HUDEP-2 (cell line): ENCODE data around the gene TTC1.
"Not testable (repeated sequence)": the region's sequence is repeated elsewhere in the genome, so short reads cannot be mapped to it uniquely, and the experiment has no call there.

Experiments
- DNase-seq, 76 experiments: peaks; one replicate each; lab custom pipeline; 2025; ENCODE audit not compliant: unreplicated experiment in 76 of 76; lab: John Stamatoyannopoulos, UW

Gene TTC1

DNA sequence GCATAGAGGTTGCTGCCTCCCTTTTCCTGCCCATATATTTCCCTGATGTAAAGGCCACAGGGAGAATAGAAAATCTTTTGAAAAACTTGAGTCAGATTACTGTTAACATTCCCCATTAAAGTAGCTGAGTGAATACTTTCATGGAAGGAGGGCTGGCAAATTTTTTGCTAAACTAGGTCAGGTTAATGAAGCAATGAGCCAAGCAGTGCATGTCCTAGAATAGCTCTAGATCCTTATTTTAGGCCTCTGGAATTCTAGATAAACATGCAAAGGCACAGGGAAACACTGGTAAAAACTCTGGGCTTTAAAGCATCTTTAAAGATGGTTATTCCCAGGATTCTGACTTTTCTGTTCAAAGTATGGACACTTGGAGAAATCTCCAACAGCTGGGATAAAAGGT lies 27.9 kb downstream of the TTC1 start:
- DNase-seq: no peak

DNA sequence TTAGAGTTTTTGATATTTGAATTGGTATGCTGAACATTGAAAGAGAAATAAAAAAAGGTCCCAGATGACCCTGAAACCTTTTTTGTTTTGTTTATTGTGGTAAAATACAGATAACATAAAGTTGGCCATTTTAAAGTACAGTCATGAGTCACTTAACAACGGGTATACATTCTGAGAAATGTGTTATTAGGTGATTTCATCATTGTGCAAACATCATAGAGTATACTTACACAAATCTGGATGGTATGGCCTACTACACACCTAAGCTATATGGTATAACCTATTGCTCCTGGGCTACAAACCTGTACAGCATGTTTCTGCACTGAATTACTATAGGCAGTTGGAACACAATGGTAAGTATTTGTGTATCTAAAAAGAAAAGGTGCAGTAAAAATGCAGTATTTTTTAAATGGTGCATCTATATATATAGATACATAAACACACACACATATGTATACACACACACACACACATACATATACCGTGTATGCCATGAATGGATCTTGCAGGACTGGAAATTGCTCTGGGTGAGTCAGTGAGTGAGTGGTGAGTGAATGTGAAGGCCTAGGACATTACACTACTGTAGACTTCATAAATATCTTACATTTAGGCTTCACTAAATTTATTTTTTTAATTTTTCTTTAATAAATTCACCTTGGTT lies 31.0 kb downstream of the TTC1 start:
- DNase-seq: no peak

DNA sequence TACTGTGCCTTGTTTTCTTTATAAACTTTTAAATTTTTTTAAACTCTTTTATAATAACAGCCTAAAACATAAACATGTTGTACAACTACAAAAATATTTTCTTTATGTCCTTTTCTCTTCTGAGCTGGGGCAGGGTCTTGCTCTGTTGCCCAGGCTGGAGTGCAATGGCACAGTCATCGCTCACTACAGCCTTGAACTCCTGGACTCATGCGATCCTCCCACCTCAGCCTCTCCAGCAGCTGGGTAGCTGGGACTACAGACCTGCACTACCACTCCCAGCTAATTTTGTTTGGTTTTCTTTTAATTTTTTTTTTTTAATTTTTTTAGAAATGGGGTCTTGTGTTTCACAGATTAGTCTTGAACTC lies 31.5 kb downstream of the TTC1 start:
- DNase-seq: no peak

DNA sequence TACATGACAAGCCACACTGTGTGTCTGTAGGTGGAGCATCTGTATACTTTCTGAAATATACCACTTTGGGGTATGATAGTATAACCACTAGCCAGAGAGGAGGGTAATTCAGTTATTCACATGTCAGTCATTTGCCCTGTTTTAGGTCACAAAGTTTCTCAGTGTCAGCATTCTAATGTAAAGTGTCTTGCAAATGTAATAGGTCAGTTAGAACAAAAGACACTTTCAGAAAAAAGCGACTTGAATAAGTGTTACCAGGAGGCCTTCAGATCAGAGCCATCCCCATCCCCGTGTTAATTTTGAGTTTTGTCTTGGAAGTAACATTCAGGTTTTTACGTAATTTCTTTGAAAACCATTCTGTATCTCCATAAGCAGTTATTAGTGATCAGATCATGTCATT lies 33.7 kb downstream of the TTC1 start:
- DNase-seq: no peak

DNA sequence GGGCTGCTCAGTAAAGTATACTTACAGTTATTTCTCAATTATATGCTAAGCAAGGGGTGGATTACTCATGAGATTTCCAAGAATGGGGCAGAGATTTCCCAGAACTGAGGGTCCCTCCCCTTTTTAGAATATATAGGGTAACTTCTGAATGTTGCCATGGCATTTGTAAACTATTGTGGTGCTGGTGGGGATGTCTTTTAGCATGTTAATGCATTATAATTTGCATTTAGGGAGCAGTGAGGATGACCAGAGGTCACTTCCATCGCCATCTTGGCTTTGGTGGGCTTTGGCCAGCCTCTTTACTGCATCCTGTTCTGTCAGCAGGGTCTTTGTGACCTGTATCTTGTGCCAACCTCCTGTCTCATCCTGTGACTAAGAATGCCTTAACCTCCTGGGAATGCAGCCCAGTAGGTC lies 35.5 kb downstream of the TTC1 start:
- peak in 1 of 76 experiments; percentile 2 for DNase-seq

DNA sequence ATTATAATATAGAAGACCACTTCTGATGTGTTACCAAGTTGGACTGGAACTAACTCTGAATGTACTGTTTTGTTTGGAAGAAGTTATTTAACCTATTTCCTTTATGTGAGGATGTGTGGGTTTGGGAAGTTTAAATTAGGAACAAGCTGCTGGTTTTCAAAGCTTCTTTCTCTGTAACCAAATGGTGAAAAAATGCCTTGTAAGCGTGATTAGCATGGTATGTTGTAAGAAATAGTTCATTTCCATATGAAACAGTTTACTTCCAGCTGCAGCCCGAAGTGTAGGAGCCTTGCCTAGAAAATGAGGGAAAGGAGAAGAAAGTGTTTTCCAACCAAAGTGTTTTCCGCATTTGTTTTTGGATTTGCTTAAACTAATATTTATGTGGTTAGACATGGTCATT lies 36.0 kb downstream of the TTC1 start:
- no peak for DNase-seq

DNA sequence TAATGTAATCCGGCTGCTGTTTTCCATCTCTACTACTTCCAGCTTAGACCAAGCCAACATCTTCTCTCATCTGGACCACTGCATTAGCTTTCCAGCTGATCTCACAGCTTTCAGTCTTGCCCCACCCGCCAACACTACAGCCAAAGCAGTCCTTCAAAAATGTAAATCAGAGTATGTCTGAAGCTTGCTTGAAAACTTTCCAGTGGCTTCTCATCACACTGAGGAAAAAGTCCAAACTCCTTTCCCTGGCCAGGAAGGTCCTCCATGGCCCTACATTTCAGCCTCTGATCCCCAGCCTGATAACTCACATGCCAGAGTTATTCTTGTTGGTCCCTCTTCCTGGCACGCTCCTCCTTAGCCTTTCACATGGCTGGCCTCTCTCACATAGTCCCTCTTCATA lies 38.5 kb downstream of the TTC1 start:
- no peak for DNase-seq

DNA sequence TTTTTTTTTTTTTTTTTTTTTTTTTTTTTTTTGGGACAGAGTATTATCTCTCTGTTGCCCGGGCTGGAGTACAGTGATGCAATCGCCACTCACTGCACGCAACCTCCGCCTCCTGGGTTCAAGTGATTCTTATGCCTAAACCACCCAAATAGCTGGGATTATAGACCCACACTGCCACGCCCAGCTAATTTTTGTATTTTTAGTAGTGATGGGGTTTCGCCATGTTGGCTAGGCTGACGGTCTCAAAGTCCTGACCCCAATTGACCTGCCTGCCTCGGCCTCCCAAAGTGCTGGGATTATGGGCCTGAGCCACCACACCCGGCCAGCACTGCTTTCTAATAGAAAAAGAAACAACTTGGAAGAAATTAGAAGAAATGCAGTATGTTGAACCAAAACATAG lies 39.2 kb downstream of the TTC1 start:
- no peak for DNase-seq

DNA sequence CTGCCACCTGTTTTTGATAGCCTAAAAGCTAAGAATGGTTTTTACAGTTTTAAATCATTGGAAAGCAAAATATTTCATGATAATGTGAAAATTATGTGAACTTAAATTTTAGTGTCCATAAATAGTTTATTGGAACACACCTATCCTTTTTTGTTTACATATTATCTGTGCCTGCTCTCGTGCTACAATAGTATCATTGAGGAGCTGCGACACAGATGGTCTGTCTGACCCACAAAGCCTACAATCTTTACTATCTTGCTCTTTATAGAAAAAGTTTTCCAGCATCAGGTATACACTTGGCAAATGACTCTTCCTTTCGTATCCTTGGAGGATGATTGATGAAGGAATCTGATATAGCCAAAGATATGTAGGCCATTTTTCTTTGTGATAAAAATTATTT lies 40.2 kb downstream of the TTC1 start:
- DNase-seq: no peak

DNA sequence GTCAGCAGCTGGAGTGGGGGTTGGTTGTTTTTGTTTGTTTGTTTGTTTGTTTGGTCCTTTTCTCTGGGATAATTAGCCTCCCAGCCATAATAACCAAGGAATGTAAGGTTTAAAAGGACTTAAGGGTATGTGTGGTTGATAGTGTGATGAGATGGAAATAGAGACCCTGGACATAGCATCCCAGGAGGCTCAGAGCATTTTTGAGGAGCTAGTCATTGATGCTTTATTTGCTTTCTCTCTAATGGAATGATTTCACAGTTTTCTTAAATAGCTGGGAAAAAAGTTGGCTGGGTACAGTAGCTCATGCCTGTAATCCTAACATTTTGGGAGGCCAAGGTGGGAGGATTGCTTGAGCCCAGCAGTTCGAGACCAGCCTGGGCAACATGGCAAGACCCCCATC lies 45.1 kb downstream of the TTC1 start:
- no peak for DNase-seq

DNA sequence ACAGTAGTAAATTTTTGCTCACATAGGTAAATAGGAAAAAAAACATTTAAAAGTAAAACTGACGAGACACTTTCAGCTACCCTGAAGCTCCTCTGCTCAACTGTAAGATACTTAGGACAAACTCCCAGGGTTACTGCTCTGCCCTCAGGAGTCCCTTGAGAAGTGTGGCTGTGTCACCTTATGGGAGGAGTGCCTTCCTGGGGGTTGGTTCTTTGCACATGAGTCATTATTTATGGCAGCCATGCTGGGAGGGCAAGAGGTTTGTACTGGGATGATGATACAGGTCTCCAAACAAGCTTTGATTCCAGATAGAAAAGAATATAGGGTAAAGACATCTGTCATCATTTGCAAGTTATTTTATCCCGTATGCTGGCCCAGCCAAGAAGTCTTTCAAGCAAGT lies 45.9 kb downstream of the TTC1 start:
- DNase-seq: no peak

DNA sequence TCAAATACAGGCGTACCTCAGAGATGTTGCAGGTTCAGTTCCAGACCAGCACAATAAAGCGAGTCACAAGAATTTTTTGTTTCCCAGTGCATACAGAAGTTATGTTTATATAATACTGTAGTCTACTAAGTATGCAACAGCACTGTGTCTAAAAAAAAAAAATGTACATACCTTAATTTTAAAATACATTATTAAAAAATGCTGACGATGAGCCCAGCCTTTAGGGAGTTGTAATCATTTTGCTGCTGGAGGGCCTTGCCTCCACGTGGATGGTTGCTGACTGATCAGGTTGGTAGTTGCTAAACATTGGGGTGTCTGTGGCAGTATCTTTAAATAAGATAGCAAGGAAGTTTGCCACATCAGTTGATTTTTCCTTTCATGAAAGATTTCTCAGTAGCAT lies 48.3 kb downstream of the TTC1 start:
- DNase-seq: no peak

DNA sequence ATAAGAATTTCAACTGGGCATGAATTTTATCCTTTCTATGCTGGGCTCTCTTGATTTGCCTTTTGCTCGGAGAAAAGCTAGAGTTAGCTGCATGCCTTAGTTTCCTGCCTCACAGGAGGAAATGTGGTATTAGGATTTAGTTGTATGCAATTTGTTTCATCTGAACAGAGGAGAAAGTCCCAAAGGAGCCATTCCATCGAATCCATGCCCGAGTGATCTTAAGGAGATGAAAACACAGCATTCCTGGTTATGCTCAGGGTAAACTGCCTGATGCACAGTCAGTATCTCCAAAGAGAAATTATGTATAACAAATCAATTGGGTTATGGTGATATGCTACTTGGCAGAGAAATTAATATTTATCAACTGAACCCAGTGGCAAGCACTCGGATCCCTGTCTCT lies 51.1 kb downstream of the TTC1 start:
- no peak for DNase-seq

DNA sequence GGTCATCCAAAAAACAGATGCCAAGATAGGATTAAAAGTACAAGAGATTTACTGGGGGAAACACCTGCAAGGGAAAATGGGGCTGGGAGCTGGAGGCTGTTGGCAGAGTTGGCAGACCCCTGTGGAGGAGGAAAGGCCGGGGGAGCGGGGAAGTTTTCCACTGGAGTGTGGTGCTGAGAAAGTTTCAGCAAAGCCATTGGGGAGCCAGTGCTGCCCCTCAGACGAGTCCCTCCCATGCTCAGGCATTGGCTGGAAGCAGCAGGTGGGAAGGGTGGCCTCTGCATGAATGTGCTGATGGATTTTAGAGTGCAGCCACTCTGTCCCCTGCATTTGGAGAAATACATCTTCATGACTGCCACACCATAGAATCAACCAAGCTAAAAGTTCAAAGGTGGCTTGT lies 52.8 kb downstream of the TTC1 start:
- DNase-seq: no peak

DNA sequence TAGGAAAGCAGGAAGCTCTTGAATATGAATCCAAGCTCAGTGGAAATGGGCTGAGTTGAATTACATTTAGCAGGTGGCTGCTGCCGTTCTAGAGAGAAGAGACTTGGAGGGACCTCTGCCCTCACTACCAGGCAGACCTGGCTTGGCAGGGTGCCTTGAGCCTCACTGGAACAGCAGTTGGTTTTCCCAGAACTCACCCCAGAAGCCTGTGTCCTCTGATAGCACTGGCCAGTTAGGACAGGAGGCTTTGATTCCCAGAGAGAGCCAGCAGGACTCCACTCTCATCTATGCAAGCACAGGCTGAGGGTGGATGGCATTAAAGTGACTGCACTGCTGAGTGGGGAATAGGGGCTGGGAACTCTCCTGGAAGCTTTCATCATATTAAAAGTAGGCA lies 55.5 kb downstream of the TTC1 start:
- DNase-seq: peak in 28 of 76 experiments; percentile 1 to 53 (median 14)

DNA sequence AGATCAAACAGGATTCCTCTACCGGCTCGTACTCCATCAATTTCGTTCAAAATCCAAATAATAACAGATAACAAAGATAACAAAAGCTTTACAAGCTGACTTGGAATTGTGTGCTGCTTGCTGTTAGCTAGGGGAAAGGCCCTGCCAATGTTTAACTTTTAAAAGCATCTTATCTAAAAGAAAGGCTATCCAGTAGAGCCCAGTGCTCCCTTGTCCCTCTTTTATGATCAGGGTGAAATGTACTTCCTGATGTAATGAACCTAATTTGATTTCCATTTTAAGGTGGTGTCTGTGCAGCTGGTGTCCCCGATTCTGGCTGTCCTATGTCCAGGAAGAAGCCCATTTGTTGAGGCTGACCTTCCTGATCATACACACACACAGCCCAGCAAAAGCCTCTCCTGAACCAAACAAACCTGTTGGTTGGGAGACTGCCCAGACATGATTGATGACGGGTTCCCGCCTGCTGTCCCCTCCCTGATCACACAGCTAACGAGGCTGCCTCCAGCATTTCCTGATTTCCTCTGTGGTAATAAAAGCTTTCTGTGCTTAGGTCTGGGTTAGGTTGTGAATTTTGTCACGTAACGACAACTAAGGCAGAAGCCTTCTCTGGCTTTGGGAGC lies 56.2 kb downstream of the TTC1 start:
- DNase-seq: no peak

DNA sequence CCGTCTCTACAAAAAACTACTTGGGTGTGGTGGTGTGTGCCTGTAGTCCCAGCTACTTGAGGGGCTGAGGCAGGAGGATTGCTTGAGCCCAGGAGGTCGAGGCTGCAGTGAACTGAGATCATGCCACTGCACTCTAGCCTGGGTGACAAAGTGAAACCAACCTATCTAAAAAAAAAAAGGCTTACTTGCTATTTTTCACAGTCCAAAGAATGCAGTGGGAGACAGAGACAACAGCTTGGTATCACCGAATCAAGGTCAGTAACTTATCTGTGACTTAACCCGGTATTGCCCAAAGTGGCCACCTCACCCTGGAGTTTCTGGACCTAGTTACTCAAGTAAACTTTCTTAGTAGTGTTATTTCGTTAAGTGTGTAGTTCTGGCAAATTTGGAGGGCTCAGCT lies 60.2 kb downstream of the TTC1 start:
- not testable (repeated sequence) for DNase-seq

DNA sequence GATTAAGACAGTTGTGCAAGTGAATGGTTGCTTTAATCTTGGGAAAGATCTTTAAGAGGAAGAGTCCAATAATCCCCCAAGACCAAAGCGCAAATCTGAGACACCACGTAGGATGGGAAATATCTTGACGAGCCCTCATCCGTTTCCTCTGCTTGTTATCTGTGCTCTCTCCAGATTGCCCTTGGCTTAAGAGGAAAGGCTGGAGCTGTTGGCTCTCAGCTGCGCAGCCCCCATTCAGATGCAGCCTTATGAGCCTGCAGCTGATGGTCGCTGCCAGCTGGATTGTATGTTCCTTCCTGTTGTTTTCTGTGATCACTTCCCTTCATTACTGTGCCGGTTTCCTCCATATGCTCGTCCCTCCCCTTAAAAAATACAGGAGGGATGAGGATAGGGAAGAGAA lies 62.6 kb downstream of the TTC1 start:
- DNase-seq: no peak

DNA sequence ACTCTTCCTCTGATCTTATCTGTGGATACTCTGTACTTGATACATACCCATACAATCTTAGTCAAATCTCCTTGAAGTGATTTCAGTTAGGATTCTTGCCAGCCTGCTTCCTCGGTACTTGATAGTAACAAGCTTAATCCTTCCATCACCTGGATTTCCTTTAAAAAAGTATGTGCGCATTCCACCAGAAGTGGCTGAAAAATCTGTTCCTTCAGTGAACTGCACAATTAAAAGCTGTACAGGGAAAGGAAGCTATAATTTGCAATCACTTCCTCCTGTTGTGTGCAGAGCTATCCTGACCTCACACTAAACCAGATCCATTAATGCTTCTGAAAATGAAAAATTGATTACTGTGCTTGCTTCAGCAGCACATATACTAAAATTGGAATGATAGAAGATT lies 63.0 kb downstream of the TTC1 start:
- DNase-seq: no peak

DNA sequence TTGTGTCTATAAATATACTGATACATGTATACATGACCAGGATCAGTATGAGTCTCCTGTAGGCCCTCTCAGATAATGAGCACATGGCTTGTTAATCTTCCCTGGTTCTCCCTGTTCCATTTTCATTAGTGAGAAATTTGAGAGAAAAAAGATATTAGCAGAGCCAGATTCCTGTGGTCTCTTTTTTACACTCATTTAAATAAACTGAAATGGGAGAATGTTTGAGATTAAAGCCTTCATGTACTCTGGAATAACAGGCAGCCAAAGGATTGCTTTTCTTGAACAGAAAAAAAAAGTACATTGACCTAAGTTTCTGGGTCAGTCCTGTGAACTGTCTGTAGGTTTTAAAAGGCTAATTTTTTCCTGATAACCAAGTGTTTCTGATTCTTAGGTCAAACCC lies 66.1 kb downstream of the TTC1 start:
- no peak for DNase-seq

DNA sequence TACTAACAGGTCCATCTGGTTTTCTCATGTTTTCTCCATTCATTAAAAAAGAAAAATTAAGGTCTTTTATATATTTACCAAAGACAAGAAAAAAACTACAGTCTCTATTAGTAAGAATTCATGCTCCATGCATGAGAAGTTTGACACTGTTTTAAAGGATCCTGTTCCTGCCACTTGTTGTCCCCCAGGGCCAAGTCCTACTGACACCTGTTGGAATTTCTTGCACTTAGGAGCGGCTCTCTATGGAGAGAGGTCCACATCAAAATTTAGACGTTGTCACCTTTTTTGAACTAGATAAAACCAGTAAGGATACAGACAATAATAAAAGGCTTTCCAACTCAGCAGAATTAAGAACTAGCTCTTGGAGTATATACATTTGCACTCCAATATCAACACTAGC lies 68.1 kb downstream of the TTC1 start:
- DNase-seq: no peak

DNA sequence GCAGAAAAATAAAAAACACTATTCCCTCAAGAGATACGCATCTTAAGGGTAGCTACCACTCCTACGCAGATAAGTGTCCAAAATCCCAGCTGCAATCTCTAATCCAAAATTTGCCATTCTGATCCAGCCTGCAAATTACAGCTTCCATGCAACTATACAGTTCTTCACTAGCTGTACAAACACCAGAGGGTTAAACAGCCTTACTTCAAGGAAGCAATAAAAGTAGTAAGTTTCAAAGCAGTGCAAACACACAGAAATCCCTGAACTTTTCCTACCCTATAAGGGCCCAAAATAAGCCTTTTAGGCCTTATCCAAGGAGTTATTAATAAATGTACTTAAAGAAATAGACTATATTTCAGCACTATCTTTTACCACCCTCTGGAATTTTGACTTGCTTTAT lies 70.8 kb downstream of the TTC1 start:
- DNase-seq: no peak

DNA sequence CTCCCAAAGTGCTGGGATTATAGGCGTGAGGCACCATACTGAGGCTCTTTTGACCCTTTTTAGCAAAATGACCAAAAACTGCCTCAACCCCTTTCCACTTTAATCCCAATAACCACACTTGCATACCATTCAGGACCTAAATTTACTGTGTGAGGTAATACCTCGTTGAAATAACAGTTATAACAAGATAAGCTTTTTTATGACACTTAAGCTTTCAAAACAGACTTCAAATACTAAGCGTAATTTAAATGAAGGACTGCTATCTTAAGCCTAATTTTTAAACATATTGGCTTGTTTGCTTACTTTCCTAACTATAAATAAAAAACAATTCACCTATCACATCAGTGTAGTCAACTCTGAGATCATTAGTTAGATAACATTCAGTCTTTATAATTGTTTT lies 72.6 kb downstream of the TTC1 start:
- no peak for DNase-seq
